A673 (cell line): ENCODE data around the gene HIRIP3.

Experiments used
- EZH2 ChIP-seq: fragments of 200-600 bp; sonication (generic); IDR thresholded peaks from 2 replicates; pipeline ENCODE4 v1.6.1; 2017; ENCODE audit warnings: borderline replicate concordance, low read depth, mild to moderate bottlenecking, mixed read lengths, antibody characterized with exemption, low read length; ENCODE audit not compliant: poor library complexity, severe bottlenecking
- TF ChIP-seq, protein P1 (sequence below): fragments of 300-800, 200-600 bp; sonication (generic); conservative IDR thresholded peaks from 2 replicates; pipeline ENCODE4 v1.5.1; 2017; ENCODE audit warnings: low read depth, mild to moderate bottlenecking, antibody characterized with exemption, low read length, moderate library complexity, mixed read lengths

GRCh38 chr16:30033270-30033669 lies 37.9 kb upstream of the HIRIP3 start:
- TF ChIP-seq, protein P1, sequence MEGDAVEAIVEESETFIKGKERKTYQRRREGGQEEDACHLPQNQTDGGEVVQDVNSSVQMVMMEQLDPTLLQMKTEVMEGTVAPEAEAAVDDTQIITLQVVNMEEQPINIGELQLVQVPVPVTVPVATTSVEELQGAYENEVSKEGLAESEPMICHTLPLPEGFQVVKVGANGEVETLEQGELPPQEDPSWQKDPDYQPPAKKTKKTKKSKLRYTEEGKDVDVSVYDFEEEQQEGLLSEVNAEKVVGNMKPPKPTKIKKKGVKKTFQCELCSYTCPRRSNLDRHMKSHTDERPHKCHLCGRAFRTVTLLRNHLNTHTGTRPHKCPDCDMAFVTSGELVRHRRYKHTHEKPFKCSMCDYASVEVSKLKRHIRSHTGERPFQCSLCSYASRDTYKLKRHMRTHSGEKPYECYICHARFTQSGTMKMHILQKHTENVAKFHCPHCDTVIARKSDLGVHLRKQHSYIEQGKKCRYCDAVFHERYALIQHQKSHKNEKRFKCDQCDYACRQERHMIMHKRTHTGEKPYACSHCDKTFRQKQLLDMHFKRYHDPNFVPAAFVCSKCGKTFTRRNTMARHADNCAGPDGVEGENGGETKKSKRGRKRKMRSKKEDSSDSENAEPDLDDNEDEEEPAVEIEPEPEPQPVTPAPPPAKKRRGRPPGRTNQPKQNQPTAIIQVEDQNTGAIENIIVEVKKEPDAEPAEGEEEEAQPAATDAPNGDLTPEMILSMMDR, result no peak
- no peak for TF ChIP-seq EZH2
